Astrocyte of the spinal cord (primary cell): ENCODE data around the gene RET.

Experiments
- DNase-seq: peaks from one replicate; pipeline ENCODE4 v3.0.0; 2011; ENCODE audit warnings: low read depth, low spot score
- H3K4me3 ChIP-seq: 2 replicates; pipeline ENCODE4 v1.5.1; 2011; ENCODE audit warnings: low read depth, mild to moderate bottlenecking, low read length, moderate library complexity
- in situ Hi-C: cut with HindIII; loops from 2 replicates; pipeline ENCODE4 v1.10.0; 2017; ENCODE audit warnings: low sequenced_read_pairs
- TF ChIP-seq, protein P1 (sequence below): IDR thresholded peaks from 2 replicates; pipeline ENCODE4 v1.5.1; 2012; ENCODE audit warnings: low read depth, mild to moderate bottlenecking, low read length, inconsistent platforms

Gene RET

DNA sequence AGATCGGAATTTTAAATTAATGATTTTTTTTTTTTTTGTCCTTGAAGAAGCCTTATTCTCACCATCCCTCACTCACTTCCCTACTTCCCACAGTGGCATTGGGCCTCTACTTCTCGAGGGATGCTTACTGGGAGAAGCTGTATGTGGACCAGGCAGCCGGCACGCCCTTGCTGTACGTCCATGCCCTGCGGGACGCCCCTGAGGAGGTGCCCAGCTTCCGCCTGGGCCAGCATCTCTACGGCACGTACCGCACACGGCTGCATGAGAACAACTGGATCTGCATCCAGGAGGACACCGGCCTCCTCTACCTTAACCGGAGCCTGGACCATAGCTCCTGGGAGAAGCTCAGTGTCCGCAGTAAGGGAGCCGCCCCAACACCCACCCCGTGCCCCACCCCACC lies 23.5 kb downstream of the RET start:
- TF ChIP-seq, protein P1, sequence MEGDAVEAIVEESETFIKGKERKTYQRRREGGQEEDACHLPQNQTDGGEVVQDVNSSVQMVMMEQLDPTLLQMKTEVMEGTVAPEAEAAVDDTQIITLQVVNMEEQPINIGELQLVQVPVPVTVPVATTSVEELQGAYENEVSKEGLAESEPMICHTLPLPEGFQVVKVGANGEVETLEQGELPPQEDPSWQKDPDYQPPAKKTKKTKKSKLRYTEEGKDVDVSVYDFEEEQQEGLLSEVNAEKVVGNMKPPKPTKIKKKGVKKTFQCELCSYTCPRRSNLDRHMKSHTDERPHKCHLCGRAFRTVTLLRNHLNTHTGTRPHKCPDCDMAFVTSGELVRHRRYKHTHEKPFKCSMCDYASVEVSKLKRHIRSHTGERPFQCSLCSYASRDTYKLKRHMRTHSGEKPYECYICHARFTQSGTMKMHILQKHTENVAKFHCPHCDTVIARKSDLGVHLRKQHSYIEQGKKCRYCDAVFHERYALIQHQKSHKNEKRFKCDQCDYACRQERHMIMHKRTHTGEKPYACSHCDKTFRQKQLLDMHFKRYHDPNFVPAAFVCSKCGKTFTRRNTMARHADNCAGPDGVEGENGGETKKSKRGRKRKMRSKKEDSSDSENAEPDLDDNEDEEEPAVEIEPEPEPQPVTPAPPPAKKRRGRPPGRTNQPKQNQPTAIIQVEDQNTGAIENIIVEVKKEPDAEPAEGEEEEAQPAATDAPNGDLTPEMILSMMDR: no peak
- H3K4me3 ChIP-seq: no peak overlapping the region
- DNase-seq: no peak
- in situ Hi-C loops: no loop called here

DNA sequence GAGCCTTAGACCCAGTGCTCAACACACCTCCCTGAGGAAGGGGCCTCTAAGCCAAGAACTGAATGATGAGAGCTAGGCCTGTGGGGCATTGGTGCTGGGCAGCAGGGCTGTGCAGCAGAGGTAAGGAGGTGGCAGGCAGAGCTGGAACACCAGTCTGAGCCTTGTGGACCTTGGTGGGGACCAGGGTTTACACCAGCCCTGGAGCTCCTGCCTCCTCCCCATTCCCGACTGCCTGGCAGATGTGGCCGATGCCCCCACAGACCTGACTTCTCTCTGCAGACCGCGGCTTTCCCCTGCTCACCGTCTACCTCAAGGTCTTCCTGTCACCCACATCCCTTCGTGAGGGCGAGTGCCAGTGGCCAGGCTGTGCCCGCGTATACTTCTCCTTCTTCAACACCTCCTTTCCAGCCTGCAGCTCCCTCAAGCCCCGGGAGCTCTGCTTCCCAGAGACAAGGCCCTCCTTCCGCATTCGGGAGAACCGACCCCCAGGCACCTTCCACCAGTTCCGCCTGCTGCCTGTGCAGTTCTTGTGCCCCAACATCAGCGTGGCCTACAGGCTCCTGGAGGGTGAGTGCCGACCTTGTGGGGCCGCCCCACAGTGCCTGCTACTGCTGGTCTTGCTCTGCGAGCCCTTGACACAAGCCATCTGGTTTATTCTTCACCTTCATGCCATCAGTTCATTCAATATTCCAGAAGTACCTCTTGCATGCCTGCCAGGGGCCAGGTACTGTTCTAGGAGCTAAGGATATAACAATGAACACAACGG lies 25.4 kb downstream of the RET start:
- H3K4me3 ChIP-seq: no peak overlapping the region
- DNase-seq: no peak
- TF ChIP-seq, protein P1: no peak
- in situ Hi-C loops: no loop called here

DNA sequence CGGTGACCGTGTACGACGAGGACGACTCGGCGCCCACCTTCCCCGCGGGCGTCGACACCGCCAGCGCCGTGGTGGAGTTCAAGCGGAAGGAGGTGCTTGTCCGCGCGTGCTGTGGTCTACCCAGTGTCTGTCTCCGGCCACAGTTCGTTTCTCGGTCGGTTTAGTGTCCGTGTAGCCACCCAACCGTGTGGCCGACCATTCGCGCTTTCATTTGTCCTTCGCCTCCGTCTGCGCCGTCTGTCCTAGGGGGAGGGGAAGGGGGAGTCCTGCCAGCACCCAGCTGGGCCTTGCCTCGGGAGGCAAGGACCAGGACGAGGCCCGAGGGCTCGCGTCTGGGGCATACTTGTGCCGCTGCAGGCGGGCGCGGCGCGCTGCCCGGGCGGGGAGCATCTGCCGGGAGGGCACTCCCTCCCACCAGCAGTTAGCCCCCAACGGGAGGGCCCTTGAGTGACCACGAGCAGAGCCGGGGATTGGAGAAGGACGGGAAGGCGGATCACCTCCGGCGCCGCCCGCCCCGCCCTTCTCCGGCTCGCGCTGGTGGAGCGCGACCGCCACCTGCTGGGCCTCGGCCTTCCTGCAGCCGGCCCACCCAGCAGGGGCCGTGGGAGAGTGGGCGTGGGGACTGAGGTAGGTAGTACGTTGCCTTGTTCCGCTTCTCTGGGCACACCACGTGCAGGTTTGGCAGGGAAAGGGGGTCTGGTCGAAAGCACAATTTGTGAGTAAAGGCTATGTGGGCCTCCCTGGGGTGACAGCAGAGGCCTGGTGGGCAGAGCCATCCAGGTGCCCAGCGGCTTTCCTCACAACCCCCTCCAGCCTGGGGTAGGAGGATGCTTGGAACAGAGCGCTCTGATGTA lies 28.5 kb downstream of the RET start:
- peak overlapping the region; percentile 42 for H3K4me3 ChIP-seq
- in situ Hi-C loops: no loop called here
- TF ChIP-seq, protein P1: peak; percentile 91
- DNase-seq: peak; percentile 78

DNA sequence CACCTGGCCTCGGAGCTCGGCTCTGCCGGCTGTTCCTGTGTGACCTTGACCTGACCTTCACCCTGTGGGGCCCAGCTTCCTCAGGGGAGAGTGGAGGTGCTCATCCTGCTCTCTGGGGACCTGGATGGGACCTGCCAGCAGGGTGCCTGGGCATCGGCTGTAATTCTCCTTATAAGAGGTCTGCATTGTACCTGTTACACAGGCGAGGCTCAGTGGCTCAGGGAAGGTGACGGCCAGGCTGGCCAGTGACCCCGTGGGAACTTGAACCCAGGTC lies 29.0 kb downstream of the RET start:
- in situ Hi-C loops: no loop called here
- TF ChIP-seq, protein P1: no peak
- no peak for DNase-seq
- H3K4me3 ChIP-seq: no peak overlapping the region

DNA sequence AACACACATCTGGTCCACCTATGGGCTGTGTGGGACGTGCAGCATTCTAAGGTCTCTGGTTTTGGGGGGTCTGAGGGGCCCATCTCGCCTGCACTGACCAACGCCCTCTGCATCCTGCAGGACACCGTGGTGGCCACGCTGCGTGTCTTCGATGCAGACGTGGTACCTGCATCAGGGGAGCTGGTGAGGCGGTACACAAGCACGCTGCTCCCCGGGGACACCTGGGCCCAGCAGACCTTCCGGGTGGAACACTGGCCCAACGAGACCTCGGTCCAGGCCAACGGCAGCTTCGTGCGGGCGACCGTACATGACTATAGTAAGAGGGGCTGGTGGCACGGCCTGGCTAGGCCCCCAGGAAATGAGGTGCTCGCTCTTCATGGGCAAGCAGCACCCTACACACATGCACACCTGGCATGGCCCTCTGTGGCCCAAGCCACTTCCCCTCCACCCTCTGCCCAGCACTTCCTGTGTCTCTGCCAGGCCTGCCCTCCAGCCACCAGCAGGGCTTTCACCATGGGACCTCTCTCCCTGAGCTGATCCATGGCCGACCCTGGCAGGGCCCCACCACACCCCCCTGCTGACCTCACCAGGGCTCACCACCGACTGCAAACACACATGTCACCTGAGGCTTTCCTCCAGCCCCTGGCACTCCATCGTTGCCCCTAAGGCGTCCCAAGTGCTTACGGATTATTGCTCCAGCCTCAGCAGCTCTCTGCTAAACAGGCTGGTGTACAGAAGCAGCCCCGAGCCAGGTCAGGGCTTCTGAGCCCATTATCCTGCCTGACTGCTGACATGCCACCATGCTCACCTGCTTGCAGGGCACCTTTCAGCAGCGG lies 29.6 kb downstream of the RET start:
- in situ Hi-C loops: no loop called here
- no peak overlapping the region for H3K4me3 ChIP-seq
- no peak for DNase-seq
- TF ChIP-seq, protein P1: no peak

DNA sequence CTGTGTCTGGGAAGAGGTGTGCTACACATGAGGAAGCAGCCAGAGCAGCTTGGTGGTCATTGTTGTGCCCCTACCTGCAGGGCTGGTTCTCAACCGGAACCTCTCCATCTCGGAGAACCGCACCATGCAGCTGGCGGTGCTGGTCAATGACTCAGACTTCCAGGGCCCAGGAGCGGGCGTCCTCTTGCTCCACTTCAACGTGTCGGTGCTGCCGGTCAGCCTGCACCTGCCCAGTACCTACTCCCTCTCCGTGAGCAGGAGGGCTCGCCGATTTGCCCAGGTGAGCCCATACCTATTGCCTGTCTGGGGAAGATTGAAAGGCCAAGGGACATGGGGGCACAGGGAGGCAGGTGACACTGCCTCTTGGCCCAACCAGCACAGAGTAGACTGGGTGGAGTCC lies 32.1 kb downstream of the RET start:
- TF ChIP-seq, protein P1: no peak
- H3K4me3 ChIP-seq: no peak overlapping the region
- in situ Hi-C loops: no loop called here
- DNase-seq: no peak
